HUES48 (cell line): ENCODE data around the gene MYBPC3.

Experiments used
- H3K27ac ChIP-seq: one replicate; pipeline ENCODE4 v1.7.0; 2013; ENCODE audit warnings: low read depth, low read length, inconsistent platforms
- H3K27me3 ChIP-seq: 2 replicates; pipeline ENCODE4 v1.6.1; 2013; ENCODE audit warnings: mild to moderate bottlenecking, low read length; ENCODE audit not compliant: control insufficient read depth, insufficient read depth
- H3K36me3 ChIP-seq: 2 replicates; pipeline ENCODE4 v1.6.1; 2013; ENCODE audit warnings: low read length; ENCODE audit not compliant: control insufficient read depth, insufficient read depth
- H3K4me1 ChIP-seq: 2 replicates; pipeline ENCODE4 v1.6.1; 2013; ENCODE audit warnings: mild to moderate bottlenecking, low read length; ENCODE audit not compliant: control insufficient read depth, insufficient read depth
- H3K4me3 ChIP-seq: 2 replicates; pipeline ENCODE4 v1.5.1; 2013; ENCODE audit warnings: mild to moderate bottlenecking, low read depth, low read length
- H3K9ac ChIP-seq: 2 replicates; pipeline ENCODE4 v1.6.1; 2013; ENCODE audit warnings: mild to moderate bottlenecking, low read depth, low read length, moderate library complexity
- H3K9me3 ChIP-seq: 2 replicates; pipeline ENCODE4 v1.6.1; 2013; ENCODE audit warnings: low read length; ENCODE audit not compliant: control insufficient read depth, insufficient read depth

The MYBPC3 gene

GRCh38 chr11:47352556-47352955 lies at the start of gene MYBPC3:
Gene MYBPC3 (minus strand): TSS chr11:47352702. CDS start chr11:47352647, 55 bp downstream.
- H3K36me3 ChIP-seq = no peaks in the 10 kb centered on the region
- H3K27ac ChIP-seq = no peak within 1 kb of the TSS
- H3K4me3 ChIP-seq = no peak within 1 kb of the TSS
- no peaks in the 10 kb centered on the region for H3K27me3 ChIP-seq
- no peak within 1 kb of the TSS for H3K9ac ChIP-seq
- H3K4me1 ChIP-seq = peaks cover 6% of the 10 kb centered on the region
- H3K9me3 ChIP-seq = no peaks in the 10 kb centered on the region

DNA sequence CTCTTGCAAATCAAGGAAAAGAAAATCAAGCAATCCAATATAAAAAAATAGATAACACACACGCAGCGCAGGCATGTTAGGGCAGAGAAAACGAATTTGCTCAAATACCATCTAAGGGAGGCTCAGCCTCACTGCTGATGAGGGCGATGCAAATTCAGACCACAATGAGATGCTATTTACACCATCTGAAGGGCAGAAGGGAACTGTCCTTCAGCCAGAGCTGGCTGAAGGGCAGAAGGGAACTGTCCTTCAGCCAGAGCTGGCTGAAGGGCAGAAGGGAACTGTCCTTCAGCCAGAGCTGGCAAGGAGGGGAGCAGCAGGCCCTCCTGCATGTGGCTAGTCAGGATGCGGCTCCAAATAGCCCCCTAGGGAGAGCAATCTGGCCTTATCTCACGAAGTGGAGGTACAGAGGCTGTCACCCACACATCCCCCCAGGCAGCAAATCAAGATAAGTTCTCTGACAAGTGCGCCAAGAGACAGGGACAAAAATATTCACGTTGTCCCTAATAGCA lies 48.3 kb upstream of the MYBPC3 start:
- Histone ChIP-seq H3K4me3 (peak overlapping the region; percentile 52), H3K4me1 (peaks cover 27% of the 10 kb centered on the region)

DNA sequence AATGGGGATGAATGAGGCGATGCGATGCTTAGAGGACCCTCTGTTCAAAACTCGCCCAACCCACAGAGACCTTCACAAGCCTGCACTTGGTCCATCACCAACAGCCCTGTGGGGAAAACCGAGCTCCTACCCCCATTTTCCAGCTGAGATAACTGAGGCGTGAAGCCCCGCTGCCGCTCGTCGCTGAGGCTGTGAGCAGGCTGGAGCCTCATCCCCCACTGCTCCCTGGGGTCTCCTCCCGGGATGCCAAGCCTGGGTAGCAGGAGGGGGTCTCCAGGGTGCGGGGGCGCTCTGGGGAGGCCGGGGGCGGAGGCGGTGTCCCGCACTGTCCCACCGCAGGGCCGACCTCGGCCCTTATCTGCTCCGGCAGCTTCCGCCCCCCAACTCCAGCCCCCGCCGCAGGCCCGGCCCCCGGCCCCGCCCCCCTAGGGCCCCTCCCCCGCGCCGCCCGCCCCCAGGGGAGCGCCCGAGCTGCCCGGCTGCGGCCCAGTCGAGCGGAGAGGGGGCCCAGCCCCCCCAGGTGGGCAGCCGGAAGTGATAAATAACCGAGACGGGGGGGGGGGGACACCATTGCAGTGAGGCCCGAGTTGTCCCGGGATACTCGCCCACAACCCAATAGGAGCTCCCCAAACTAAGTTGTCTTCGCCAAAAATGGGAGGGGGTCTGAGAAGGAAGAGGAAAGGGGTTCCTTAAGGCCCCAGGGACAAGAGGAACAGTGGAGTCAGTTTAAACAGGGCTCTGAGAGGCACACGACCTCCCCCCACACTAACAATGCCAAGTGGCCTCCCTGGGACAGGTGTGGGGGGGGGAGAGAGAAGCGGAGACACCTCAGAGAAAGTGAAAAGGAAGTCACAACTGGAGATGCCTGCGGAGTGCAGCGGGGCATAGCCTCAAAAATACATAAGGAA lies 47.6 kb upstream of the MYBPC3 start:
- H3K9me3 ChIP-seq = no peaks in the 10 kb centered on the region
- H3K4me3 ChIP-seq = peak overlapping the region; percentile 52
- no peaks in the 10 kb centered on the region for H3K27me3 ChIP-seq
- peaks cover 27% of the 10 kb centered on the region for H3K4me1 ChIP-seq
- H3K27ac ChIP-seq = peak overlapping the region; percentile 76
- H3K36me3 ChIP-seq = no peaks in the 10 kb centered on the region
- H3K9ac ChIP-seq = peak overlapping the region; percentile 35

More for the DNA sequence above, 48.3 kb upstream of the MYBPC3 start:
- Histone ChIP-seq H3K27ac (peak overlapping the region; percentile 76), H3K27me3 (no peaks in the 10 kb centered on the region), H3K9me3 (no peaks in the 10 kb centered on the region), H3K36me3 (no peaks in the 10 kb centered on the region), H3K9ac (peak overlapping the region; percentile 35)

DNA sequence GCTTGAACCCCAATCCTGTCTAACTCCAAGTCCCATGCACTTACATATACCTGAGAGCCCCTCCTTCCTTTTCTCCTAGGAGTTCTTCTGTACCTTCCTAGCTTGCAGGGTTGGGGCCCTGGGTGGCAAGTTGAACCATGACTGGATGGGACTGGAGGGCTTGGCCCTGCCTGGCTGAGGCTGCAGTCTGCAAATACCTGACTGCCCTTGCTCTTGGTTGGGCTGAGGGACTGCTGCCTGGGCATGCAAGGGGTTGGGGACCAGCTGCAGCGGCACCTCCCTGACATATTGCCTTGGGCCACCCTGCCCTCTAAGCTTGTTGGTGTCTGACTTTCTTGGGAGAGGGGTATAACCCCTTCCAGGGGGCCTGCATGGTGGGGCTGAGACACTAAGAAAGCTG lies 46.0 kb upstream of the MYBPC3 start:
- Histone ChIP-seq H3K27ac (no peak overlapping the region), H3K9me3 (no peaks in the 10 kb centered on the region), H3K9ac (no peak overlapping the region), H3K36me3 (no peaks in the 10 kb centered on the region), H3K4me1 (peaks cover 27% of the 10 kb centered on the region), H3K27me3 (no peaks in the 10 kb centered on the region), H3K4me3 (no peak overlapping the region)

GRCh38 chr11:47398011-47398410 lies 45.5 kb upstream of the MYBPC3 start:
- Histone ChIP-seq H3K9ac (no peak overlapping the region), H3K27ac (no peak overlapping the region)

GRCh38 chr11:47396049-47396320 lies 43.5 kb upstream of the MYBPC3 start:
- Histone ChIP-seq H3K27ac (no peak overlapping the region), H3K9me3 (no peaks in the 10 kb centered on the region), H3K4me1 (peaks cover 21% of the 10 kb centered on the region), H3K36me3 (no peaks in the 10 kb centered on the region), H3K4me3 (no peak overlapping the region), H3K9ac (no peak overlapping the region), H3K27me3 (no peaks in the 10 kb centered on the region)

More at GRCh38 chr11:47398011-47398410, 45.5 kb upstream of the MYBPC3 start:
- H3K27me3 ChIP-seq = no peaks in the 10 kb centered on the region
- H3K4me1 ChIP-seq = peaks cover 27% of the 10 kb centered on the region
- no peaks in the 10 kb centered on the region for H3K9me3 ChIP-seq
- H3K4me3 ChIP-seq = no peak overlapping the region
- no peaks in the 10 kb centered on the region for H3K36me3 ChIP-seq

DNA sequence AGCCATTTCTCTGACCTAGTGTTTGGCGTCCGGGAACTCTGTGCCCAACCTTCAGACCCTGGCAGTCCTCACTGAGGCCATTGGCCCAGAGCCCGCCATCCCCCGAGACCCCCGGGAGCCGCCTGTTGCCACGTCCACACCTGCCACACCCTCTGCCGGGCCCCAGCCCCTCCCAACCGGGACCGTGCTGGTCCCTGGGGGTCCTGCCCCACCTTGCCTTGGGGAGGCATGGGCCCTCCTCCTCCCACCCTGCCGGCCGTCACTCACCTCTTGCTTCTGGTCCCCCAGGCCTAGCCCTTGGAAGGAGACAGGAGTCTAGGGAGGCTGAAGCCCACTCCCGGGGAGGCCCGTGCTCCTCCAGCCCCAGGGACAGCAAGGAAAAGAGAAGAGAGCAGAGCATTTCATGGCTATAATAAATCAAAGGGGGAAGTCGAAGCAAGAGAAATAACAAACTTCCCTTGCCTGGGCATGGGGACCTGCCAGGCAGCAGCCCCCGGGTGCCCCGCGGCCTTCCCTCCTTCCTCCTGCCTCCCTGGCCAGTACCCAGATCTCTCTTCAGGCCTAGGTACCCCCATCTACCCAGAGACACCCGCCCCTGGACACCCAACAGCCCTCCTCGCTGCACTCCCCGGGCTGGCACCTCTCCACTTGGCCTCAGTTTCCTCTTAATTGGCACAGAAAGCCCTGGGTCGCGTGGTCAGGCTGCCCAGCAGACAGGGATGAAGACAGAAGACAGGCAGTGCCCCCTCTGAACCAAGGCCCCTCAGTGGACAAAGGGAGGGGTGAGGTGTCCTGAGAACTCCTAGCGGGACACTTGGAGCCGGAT lies 42.9 kb upstream of the MYBPC3 start:
- H3K27ac ChIP-seq = no peak overlapping the region
- H3K9me3 ChIP-seq = no peaks in the 10 kb centered on the region
- H3K9ac ChIP-seq = no peak overlapping the region
- H3K36me3 ChIP-seq = no peaks in the 10 kb centered on the region
- H3K4me3 ChIP-seq = no peak overlapping the region
- peaks cover 16% of the 10 kb centered on the region for H3K4me1 ChIP-seq
- H3K27me3 ChIP-seq = no peaks in the 10 kb centered on the region

GRCh38 chr11:47394322-47395222 lies 42.1 kb upstream of the MYBPC3 start:
- H3K9ac ChIP-seq = no peak overlapping the region
- no peaks in the 10 kb centered on the region for H3K27me3 ChIP-seq
- H3K4me3 ChIP-seq = no peak overlapping the region

GRCh38 chr11:47394050-47394321 lies 41.5 kb upstream of the MYBPC3 start:
- Histone ChIP-seq H3K9me3 (no peaks in the 10 kb centered on the region), H3K27me3 (no peaks in the 10 kb centered on the region), H3K4me1 (peaks cover 10% of the 10 kb centered on the region), H3K27ac (no peak overlapping the region), H3K36me3 (no peaks in the 10 kb centered on the region), H3K4me3 (no peak overlapping the region), H3K9ac (no peak overlapping the region)

More at GRCh38 chr11:47394322-47395222, 42.1 kb upstream of the MYBPC3 start:
- peaks cover 13% of the 10 kb centered on the region for H3K4me1 ChIP-seq
- no peak overlapping the region for H3K27ac ChIP-seq
- no peaks in the 10 kb centered on the region for H3K36me3 ChIP-seq
- H3K9me3 ChIP-seq = no peaks in the 10 kb centered on the region

- H3K4me3 ChIP-seq = no peak overlapping the region
- no peaks in the 10 kb centered on the region for H3K27me3 ChIP-seq
- H3K27ac ChIP-seq = no peak overlapping the region
- H3K36me3 ChIP-seq = no peaks in the 10 kb centered on the region
- H3K9me3 ChIP-seq = no peaks in the 10 kb centered on the region
- H3K9ac ChIP-seq = no peak overlapping the region
- peaks cover 7% of the 10 kb centered on the region for H3K4me1 ChIP-seq
Observed at GRCh38 chr11:47393163-47394049, 40.9 kb upstream of the MYBPC3 start.
